Peyer's patch (tissue), 4 donors: ENCODE measurements around the gene TRIM61.

Source experiments
- CTCF ChIP-seq, 6 experiments: fragments of 450-650 bp in 4 of 6; fragments of 200-600 bp in 2 of 6; sonication (generic) in 1 of 6; IDR thresholded peaks; one replicate each; pipeline ENCODE4 v1.5.1; 2017 to 2019; ENCODE audit warnings: antibody characterized with exemption in 6 of 6, mild to moderate bottlenecking in 3 of 6, moderate library complexity in 1 of 6
- POLR2A ChIP-seq, 2 donors: fragments of 450-650 bp; IDR thresholded peaks; one replicate each; pipeline ENCODE4 v1.5.1; 2017; ENCODE audit warnings: antibody characterized with exemption in 2 of 2, mild to moderate bottlenecking in 2 of 2, moderate library complexity in 2 of 2

- TF ChIP-seq POLR2A (IDR thresholded peaks at IDR 0.05) (no peak), CTCF (IDR thresholded peaks at IDR 0.05) (no peak)
These were observed 20.5 kb downstream of the TRIM61 start for GRCh38 chr4:164956766-164957643.
